CD4-positive, alpha-beta T cell treated with Interleukin-15 for 4 hours (primary cell): ENCODE results near the gene NRSN2.

Source experiments
- DNase-seq: peaks from one replicate; pipeline ENCODE4 v3.0.0-alpha.2; 2020; ENCODE audit warnings: low spot score

Gene NRSN2

DNA sequence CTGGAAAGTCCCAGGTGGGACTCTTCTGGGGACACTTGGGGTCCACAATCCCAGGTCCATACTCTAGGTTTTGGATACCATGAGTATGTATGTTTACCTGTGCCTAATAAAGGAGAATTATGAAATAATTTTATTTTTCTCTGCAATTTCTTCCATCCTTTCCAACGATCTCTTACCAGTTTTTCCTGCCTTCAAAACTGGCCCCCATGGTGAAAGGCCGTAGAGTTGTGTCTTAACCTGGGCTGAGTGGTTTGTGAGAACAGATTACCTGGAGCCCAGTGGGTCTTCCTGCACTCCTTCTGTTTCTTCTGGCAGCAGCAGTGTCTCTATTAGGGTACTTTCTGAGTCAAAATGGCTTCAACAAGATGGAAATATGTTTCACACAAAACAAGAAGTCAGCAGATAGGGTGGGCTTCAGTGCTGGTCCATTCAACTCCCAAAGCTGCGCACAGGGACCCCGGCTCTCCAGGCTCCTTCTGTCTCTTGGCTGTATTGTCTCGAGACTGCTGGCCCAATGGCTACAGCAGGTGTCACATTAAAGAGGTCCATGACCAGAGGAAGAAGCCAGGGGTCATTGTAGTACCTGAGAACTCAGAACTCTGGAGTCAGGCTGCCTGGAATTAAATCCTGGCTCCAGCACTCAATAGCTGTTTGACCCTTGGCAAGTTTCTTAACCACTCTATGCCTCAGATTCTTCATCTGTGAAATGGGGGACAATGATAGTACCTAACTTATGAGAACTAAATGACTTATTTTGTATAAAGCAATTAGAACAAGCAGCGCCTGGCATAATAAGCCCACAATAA, 50.7 kb downstream of the NRSN2 start:
- DNase-seq, result no peak

DNA sequence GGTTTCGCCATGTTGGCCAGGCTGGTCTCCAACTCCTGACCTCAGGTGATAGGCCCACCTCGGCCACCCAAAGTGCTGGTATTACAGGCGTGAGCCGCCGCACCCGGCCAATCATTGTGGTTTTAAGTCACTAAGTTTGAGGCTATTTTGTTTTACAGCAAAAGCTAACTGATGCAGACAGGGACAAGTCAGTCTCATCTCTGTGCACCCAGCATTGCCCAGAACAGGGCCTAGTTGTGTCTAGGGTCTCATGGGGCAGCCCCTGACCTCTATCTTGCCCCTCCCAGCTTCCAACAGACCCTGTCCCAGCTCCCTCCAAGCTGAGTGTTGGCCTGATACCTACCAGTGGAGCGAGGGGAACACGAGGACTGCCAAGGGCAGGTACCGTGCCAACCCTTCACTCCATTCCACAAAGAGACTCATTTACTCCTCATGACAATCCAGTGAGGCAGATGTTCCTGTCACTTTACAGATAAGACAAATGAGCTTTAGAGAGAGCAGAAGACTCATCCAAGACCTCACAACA, 52.3 kb downstream of the NRSN2 start:
- DNase-seq, result no peak

DNA sequence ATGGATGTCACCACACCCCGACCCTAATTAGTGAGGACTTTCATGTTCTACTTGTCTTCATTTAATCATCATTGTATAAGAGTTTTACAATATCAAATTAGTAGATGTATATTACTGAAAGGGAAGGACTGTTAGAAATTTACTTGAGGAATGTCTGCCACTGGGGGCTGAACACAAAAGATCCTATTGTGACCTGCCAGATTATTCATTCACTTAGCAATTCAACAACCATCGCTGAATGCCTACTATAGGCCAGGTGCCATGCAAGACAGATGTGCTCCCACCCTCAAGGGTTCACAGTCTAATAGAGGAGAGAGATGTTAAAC, 53.2 kb downstream of the NRSN2 start:
- no peak for DNase-seq

DNA sequence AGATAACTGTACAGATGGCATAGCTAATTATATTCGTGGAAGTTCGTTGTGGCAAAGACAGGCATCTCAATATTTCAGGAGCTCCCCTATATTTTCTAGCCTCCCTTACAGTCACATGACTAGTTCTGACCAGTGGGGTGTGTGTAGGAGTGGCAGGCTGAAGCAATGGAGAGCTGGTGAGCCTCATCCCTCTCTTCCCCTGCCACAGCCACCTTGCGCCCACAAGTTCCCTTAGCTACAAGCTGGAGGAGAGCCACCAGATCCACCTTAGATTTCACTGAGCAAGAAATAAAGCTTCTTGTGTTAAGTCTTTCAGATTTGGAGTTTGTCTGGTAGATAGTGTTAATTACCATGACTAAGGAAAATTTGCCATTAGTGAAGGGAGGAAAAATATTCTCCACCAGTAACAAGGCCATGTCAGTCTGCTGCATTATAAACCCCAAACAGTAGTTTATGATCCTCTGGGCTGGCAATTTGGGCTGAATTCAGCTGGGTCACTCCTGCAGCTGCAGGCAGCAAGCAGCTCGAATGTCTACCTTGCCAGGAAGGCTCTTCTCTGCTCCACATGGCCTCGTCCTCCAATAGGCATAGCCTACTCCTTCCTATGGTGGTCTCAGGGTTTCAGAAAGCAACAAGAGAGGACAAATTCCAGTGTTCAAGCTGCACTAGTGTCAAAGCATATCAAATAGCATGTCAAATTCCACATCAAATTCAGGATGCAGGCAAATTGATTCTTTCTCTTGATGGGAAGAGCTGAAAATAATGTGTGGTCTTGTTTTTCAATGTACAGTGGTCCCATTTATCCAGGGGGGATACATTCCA, 53.8 kb downstream of the NRSN2 start:
- DNase-seq, result no peak

DNA sequence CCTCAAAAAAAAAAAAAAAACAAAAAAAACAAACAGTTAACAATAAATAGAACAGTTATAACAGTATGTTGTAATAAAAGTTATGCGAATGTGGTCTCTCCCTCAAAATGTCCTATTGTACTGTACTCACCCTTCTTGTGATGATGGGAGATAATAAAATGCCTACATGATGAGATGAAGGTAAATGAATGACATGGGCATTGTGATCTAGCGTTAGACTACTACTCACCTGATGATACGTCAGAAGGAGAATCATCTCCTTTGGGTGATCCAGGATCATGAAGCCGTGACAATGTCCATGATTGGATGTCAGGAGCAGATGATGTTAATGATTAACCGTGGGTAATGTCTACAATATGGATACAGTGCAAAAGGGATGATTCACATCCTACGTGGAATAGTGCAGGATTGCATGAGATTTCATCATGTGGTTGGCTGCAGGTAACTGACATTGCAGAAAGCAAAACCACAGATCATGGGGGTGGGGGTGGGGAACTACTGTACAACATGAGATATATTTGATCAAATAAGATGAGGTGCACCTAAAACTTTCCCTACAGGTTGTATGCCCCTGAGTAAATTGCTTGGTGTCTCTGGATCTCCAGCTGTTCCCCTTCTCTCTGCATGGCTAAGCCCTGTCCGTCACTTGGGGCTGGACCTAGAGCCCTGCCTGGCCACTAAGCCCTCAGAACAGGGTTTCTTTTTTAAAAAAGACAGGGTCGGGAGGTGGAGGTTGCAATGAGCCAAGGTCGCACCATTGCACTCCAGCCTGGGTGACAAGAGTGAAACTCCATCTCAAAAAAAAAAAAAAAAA, 55.0 kb downstream of the NRSN2 start:
- no peak for DNase-seq

DNA sequence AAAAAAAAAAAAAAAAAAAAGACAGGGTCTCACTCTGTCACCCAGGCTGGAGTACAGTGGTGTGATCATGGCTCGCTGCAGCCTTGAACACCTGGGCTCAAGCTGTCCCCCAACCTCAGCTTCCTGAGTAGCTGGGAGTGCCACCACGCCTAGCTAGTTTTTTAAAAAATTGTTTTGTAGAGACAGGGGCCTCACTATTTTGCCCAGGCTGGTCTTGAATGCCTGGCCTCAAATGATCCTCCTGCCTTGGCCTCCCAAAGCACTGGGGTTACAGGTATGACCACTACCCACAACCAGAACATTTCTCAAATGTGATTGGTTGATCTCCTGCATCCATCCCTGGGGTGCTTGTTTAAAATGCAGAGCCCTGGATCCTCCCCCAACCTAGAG, 55.6 kb downstream of the NRSN2 start:
- no peak for DNase-seq

DNA sequence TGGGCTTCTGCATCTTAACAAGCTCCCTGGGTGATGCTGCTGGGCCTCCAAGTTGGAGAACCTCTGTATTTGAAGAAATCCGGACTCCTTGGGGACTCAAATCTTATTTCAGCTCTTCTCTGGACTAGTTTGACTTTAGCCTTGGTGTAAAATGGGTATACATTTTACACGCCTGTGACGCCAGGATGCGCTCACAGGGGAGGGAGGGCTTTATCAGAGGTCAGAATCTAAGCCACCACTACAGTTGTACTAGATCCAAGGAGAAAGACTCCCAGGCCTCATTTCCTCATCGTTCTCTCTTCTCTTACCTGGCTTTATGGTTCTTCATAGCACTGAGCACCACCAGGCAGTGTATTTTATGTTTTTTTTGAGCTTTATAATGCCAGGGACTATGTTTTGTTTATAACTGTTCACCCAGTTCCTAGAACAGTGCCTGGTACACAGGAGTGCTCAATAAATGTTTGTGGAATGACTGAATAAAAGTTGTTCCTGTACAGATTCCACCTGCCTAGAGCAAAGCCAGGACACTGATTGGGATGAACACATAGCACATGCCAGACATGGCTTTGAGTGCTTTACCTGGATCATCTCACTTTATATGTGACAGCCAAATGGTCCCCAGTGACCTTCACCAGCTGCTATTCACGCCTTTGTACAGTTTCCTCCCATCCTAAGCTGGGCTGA, 56.1 kb downstream of the NRSN2 start:
- DNase-seq, result no peak

DNA sequence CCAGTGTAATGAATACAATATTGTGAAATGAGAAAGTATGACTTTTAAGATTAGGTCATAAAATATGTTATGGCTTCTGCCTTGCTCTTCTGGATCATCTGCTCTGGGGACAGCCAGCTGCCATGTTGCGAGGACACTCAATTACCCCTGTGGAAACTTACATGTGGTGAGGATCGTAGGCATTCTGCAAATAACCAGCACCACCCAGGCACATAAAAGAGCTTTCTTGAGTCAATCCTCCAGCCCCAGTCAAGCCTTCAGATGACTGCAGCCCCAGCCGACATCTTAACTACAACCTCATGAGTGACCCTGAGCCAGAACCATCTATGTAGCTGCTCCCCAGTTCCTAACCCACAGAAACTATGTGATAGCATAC, 56.7 kb downstream of the NRSN2 start:
- DNase-seq, result no peak

DNA sequence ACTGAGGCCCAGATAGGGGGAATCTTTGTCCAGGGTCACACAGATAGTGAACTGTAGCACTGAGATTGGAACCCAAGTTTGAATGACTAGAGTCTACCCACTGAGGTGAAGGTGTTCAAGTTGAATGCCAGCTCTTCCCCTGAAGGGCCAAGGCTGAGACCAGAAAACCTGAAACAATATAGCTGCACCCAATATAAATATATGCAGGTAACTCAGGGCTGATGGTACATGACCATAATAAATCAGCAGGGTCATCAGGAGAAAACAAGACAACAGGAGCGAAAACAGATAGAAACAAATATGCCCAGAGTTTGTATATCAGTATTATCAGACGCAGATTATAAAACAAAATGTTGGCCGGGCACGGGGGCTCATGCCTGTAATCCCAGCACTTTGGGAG, 57.2 kb downstream of the NRSN2 start:
- no peak for DNase-seq
